SK-N-SH (cell line): ENCODE measurements around the gene TBXAS1. TPM values are rescaled to one million over a fixed set of nuclear protein-coding genes. Genes with fewer than 3 reads are reported as not detected.
"Not testable (repeated sequence)": the region's sequence is repeated elsewhere in the genome, so short reads cannot be mapped to it uniquely, and the experiment has no call there.

Source experiments
- CTCF ChIA-PET: fragments of 300-600, 350-600 bp; formaldehyde crosslinking; extraction: SDS; loops from one replicate; lab custom pipeline; 2021; lab: Yijun Ruan, JAX
- POLR2A ChIA-PET: fragments of 350-600 bp; sonication (Branson Sonifier 250); formaldehyde crosslinking; extraction: SDS; loops from one replicate; lab custom pipeline; 2020; ENCODE audit warnings: antibody characterized with exemption, inconsistent platforms; lab: Yijun Ruan, JAX
- DNase-seq: peaks from one replicate; pipeline ENCODE4 v3.0.0; 2012
- H2AFZ ChIP-seq: fragments of 200-600 bp; sonication (generic); 2 replicates; pipeline ENCODE4 v1.8.1; 2016; ENCODE audit warnings: antibody characterized with exemption, mild to moderate bottlenecking, low read depth
- H3F3A ChIP-seq: fragments of 200-600 bp; sonication (generic); replicated peaks from 2 replicates; pipeline ENCODE3; 2016; ENCODE audit warnings: antibody characterized with exemption, mild to moderate bottlenecking; ENCODE audit not compliant: insufficient read depth
- H3K27ac ChIP-seq, 2 experiments: fragments of 200-500 bp in 1 of 2; fragments of 200-600 bp in 1 of 2; sonication (Bioruptor generic) in 1 of 2; sonication (generic), shearing (Covaris generic) in 1 of 2; 2 replicates each; pipeline versions ENCODE4 v1.5.1 to v1.6.1; 2014 to 2016; ENCODE audit warnings: low read depth in 2 of 2, inconsistent platforms in 1 of 2, low read length in 1 of 2, mild to moderate bottlenecking in 1 of 2, mixed read lengths in 1 of 2
- H3K27me3 ChIP-seq: fragments of 200-600 bp; sonication (generic), shearing (Covaris generic); 2 replicates; pipeline ENCODE4 v1.6.1; 2016; ENCODE audit warnings: mixed run types; ENCODE audit not compliant: insufficient read depth
- H3K36me3 ChIP-seq, 2 experiments: fragments of 200-500 bp in 1 of 2; fragments of 200-600 bp in 1 of 2; sonication (Bioruptor generic) in 1 of 2; sonication (generic) in 1 of 2; replicated peaks in 1 of 2; 2 replicates each; pipeline versions ENCODE3 to v1.5.1; 2014 to 2016; ENCODE audit warnings: low read length in 1 of 2, mild to moderate bottlenecking in 1 of 2; ENCODE audit not compliant: insufficient read depth in 2 of 2, control insufficient read depth in 1 of 2
- H3K4me1 ChIP-seq, 2 experiments: fragments of 200-500 bp in 1 of 2; fragments of 200-600 bp in 1 of 2; sonication (Bioruptor generic) in 1 of 2; sonication (generic), shearing (Covaris generic) in 1 of 2; 2 replicates each; pipeline versions ENCODE4 v1.5.1 to v1.6.1; 2014 to 2016; ENCODE audit warnings: low read depth in 1 of 2, low read length in 1 of 2, mixed run types in 1 of 2; ENCODE audit not compliant: insufficient read depth in 2 of 2, control insufficient read depth in 1 of 2
- H3K4me2 ChIP-seq: fragments of 200-600 bp; sonication (generic), shearing (Covaris generic); 2 replicates; pipeline ENCODE4 v1.6.1; 2017; ENCODE audit warnings: mixed run types
- H3K4me3 ChIP-seq, 2 experiments: fragments of 200-500 bp in 1 of 2; fragments of 200-600 bp in 1 of 2; sonication (Bioruptor generic) in 1 of 2; sonication (generic), shearing (Covaris generic) in 1 of 2; 2 replicates each; pipeline versions ENCODE4 v1.5.1 to v1.8.1; 2014 to 2016; ENCODE audit warnings: low read depth in 2 of 2, inconsistent platforms in 1 of 2, low read length in 1 of 2, mild to moderate bottlenecking in 1 of 2, mixed read lengths in 1 of 2, moderate library complexity in 1 of 2
- H3K79me2 ChIP-seq: fragments of 200-600 bp; sonication (generic); 2 replicates; pipeline ENCODE4 v1.8.1; 2017; ENCODE audit warnings: mild to moderate bottlenecking; ENCODE audit not compliant: insufficient read depth
- H3K9ac ChIP-seq: fragments of 200-600 bp; sonication (generic); 2 replicates; pipeline ENCODE4 v1.6.1; 2017; ENCODE audit warnings: mixed run types
- H3K9me2 ChIP-seq: fragments of 200-600 bp; sonication (generic); 2 replicates; pipeline ENCODE4 v1.6.1; 2017; ENCODE audit warnings: mixed run types
- H3K9me3 ChIP-seq: fragments of 200-600 bp; sonication (generic); 2 replicates; pipeline ENCODE4 v1.6.1; 2017; ENCODE audit warnings: mixed run types, mild to moderate bottlenecking, moderate library complexity
- H4K20me1 ChIP-seq: fragments of 200-600 bp; sonication (generic); 2 replicates; pipeline ENCODE4 v1.6.1; 2017; ENCODE audit warnings: mild to moderate bottlenecking, mixed run types; ENCODE audit not compliant: insufficient read depth
- CHD2 ChIP-seq: fragments of 150-350 bp; IDR thresholded peaks from 2 replicates; pipeline ENCODE4 v1.6.1; 2018; ENCODE audit warnings: low read length; ENCODE audit not compliant: partially characterized antibody
- EP300 ChIP-seq, 2 experiments: IDR thresholded peaks; 2 replicates each; pipeline versions ENCODE4 v1.4.0 to v1.6.1; 2012; ENCODE audit warnings: borderline replicate concordance in 1 of 2, low read depth in 1 of 2, low read length in 1 of 2
- FOSL2 ChIP-seq: IDR thresholded peaks from 2 replicates; pipeline ENCODE4 v1.4.0; 2012; ENCODE audit warnings: low read depth, mild to moderate bottlenecking, moderate library complexity, borderline replicate concordance
- GABPA ChIP-seq: IDR thresholded peaks from 2 replicates; pipeline ENCODE4 v1.4.0; 2012; ENCODE audit warnings: low read depth, mild to moderate bottlenecking
- GATA2 ChIP-seq: sonication (generic); formaldehyde crosslinking; IDR thresholded peaks from 2 replicates; pipeline ENCODE4 v1.5.0; 2020; ENCODE audit warnings: mild to moderate bottlenecking, missing genetic modification reagents
- JUND ChIP-seq: IDR thresholded peaks from 2 replicates; pipeline ENCODE4 v1.4.0; 2012
- MEF2A ChIP-seq: IDR thresholded peaks from 2 replicates; pipeline ENCODE4 v1.4.0; 2012; ENCODE audit warnings: low read depth, borderline replicate concordance
- PBX3 ChIP-seq: IDR thresholded peaks from 2 replicates; pipeline ENCODE4; 2012
- RCOR1 ChIP-seq: fragments of 150-350 bp; IDR thresholded peaks from 2 replicates; pipeline ENCODE4 v1.6.1; 2017; ENCODE audit warnings: antibody characterized with exemption, low read length
- REST ChIP-seq: IDR thresholded peaks from 2 replicates; pipeline ENCODE4 v1.6.1; 2012; ENCODE audit warnings: mild to moderate bottlenecking, low read depth, low read length, moderate library complexity
- RFX5 ChIP-seq: IDR thresholded peaks from 2 replicates; pipeline ENCODE4 v1.6.1; 2012; ENCODE audit warnings: mild to moderate bottlenecking, improper control_type of control experiment, low read length
- RXRA ChIP-seq: IDR thresholded peaks from 2 replicates; pipeline ENCODE4 v1.4.0; 2012; ENCODE audit warnings: low read depth, mild to moderate bottlenecking, borderline replicate concordance
- SIN3A ChIP-seq: IDR thresholded peaks from 2 replicates; pipeline ENCODE4 v1.6.1; 2012; ENCODE audit warnings: low read depth, mild to moderate bottlenecking, low read length, moderate library complexity, borderline replicate concordance
- TAF1 ChIP-seq: IDR thresholded peaks from 2 replicates; pipeline ENCODE4 v1.6.1; 2012; ENCODE audit warnings: low read depth, mild to moderate bottlenecking, low read length, moderate library complexity, borderline replicate concordance
- TEAD4 ChIP-seq: IDR thresholded peaks from 2 replicates; pipeline ENCODE4 v1.4.0; 2012; ENCODE audit warnings: mild to moderate bottlenecking, borderline replicate concordance; ENCODE audit not compliant: insufficient read depth
- USF1 ChIP-seq: IDR thresholded peaks from 2 replicates; pipeline ENCODE4 v1.4.0; 2012; ENCODE audit warnings: low read depth, borderline replicate concordance
- ZBTB33 ChIP-seq: IDR thresholded peaks from 2 replicates; pipeline ENCODE4 v1.4.0; 2012; ENCODE audit warnings: low read depth, borderline replicate concordance
- WGBS: methylation state at CpG from one replicate; pipeline ENCODE4 v1.1.6; 2017; ENCODE audit warnings: low lambda C conversion rate; 5-methylcytosine and 5-hydroxymethylcytosine counted together
- polyA plus RNA-seq, 3 experiments: library from polyadenylated mRNA; depleted of rRNA; stranded (reverse); fragments of >200 nt; gene quantifications; 2 replicates each; pipeline ENCODE4 v1.2.3, GENCODE V29; 2012

Gene TBXAS1
- polyA plus RNA-seq, 1 of the 3 experiments (the other 2 are of a cell fraction): 4.4 TPM

GRCh38 chr7:139902436-139903102 lies 73.5 kb downstream of the TBXAS1 start:
- Histone ChIP-seq H3K4me1 (no peaks in the 10 kb centered on the region), H3K4me3 (no peak overlapping the region), H3K9me3 (0 out of 2 replicates have a peak, but pooled peaks cover 6% of the 10 kb centered on the region), H3K9me2 (no peaks in the 10 kb centered on the region), H3K4me2 (no peak overlapping the region), H3K9ac (no peak overlapping the region), H3K27me3 (no peaks in the 10 kb centered on the region), H3K79me2 (no peaks in the 10 kb centered on the region), H2AFZ (no peak overlapping the region), H4K20me1 (no peaks in the 10 kb centered on the region), H3K36me3 (no peaks in the 10 kb centered on the region), H3K27ac (no peak overlapping the region), H3F3A (no peaks in the 10 kb centered on the region)
- ChIA-PET POLR2A (no interaction called here), CTCF (interaction anchor here (1.4 kb wide), 1 partner anchor 10 kb away, joined by 5 read pairs; no protein-coding TSS in a partner anchor)
- 60% methylated on average over 4 of the region's 4 CpGs for WGBS
- DNase-seq: no peak
- TF ChIP-seq CHD2 (no peak), MEF2A (no peak), FOSL2 (no peak), EP300 (IDR thresholded peaks at IDR 0.05; ENCODE audit: borderline replicate concordance in 1 of 2, low read depth in 1 of 2, low read length in 1 of 2) (no peak), ZBTB33 (no peak), USF1 (no peak), REST (no peak), RXRA (no peak), RCOR1 (no peak), PBX3 (no peak), JUND (no peak), RFX5 (no peak), TAF1 (no peak), SIN3A (no peak), GABPA (no peak), TEAD4 (no peak), GATA2 (CRISPR knock-in tag) (no peak)

- H3K79me2 ChIP-seq, H2AFZ ChIP-seq, H3K9me2 ChIP-seq, H3K9ac ChIP-seq, H3K4me1 ChIP-seq, H3F3A ChIP-seq, CTCF ChIA-PET, H3K9me3 ChIP-seq, H3K27me3 ChIP-seq, DNase-seq, H3K27ac ChIP-seq, H3K4me2 ChIP-seq, POLR2A ChIA-PET, H3K36me3 ChIP-seq, H3K4me3 ChIP-seq, H4K20me1 ChIP-seq: not testable (repeated sequence)
- 32% methylated on average over 2 of the region's 2 CpGs for WGBS
Measured at GRCh38 chr7:139903103-139903477, 74.0 kb downstream of the TBXAS1 start.
